T-helper 2 cell treated with Interferon-gamma antibody and Interleukin-4, amounts not matched to agents 5 μg/mL and 100 μg/mL, for 36 hours (primary cell): Measurements from ENCODE around the gene FKBP7.
A peak's percentile ranks its signal among the peaks of the same experiment; 100 is the strongest.
"Not testable (repeated sequence)": the region's sequence is repeated elsewhere in the genome, so short reads cannot be mapped to it uniquely, and the experiment has no call there.

ENCODE experiments used
- DNase-seq: peaks from one replicate; pipeline ENCODE4 v3.0.0; 2021; ENCODE audit warnings: low spot score
- H3K27ac Mint-ChIP-seq: one replicate; pipeline ENCODE4 v1.8.0; 2021; ENCODE audit warnings: mild to moderate bottlenecking, mixed read lengths
- H3K27me3 Mint-ChIP-seq: one replicate; pipeline ENCODE4 v1.8.0; 2021; ENCODE audit warnings: low read depth, mixed read lengths
- H3K36me3 Mint-ChIP-seq: one replicate; pipeline ENCODE4 v1.8.0; 2021; ENCODE audit warnings: low read depth, mixed read lengths
- H3K4me1 Mint-ChIP-seq: one replicate; pipeline ENCODE4 v1.8.0; 2021; ENCODE audit warnings: low read depth, mixed read lengths
- H3K4me3 Mint-ChIP-seq: one replicate; pipeline ENCODE4 v1.8.0; 2022; ENCODE audit warnings: mild to moderate bottlenecking, moderate library complexity, mixed read lengths
- H3K9me3 Mint-ChIP-seq: one replicate; pipeline ENCODE4 v1.8.0; 2021; ENCODE audit warnings: mixed read lengths

FKBP7 gene

GRCh38 chr2:178478439-178479274 lies at the start of gene FKBP7:
FKBP7 (minus strand) TSS chr2:178478600; CDS start chr2:178478499, 101 bp downstream.
- Mint-ChIP-seq H3K36me3 (peaks cover 6% of the 10 kb centered on the region), H3K27me3 (no peaks in the 10 kb centered on the region), H3K9me3 (no peaks in the 10 kb centered on the region), H3K4me1 (peaks cover 43% of the 10 kb centered on the region), H3K4me3 (peak within 1 kb of the TSS; percentile 91), H3K27ac (peak within 1 kb of the TSS; percentile 95)
- peak; percentile 80 for DNase-seq

- Mint-ChIP-seq H3K9me3 (peaks cover 3% of the 10 kb centered on the region), H3K4me3 (peak overlapping the region; percentile 19), H3K27me3 (no peaks in the 10 kb centered on the region), H3K27ac (peak overlapping the region; percentile 53), H3K36me3 (peaks cover 62% of the 10 kb centered on the region), H3K4me1 (peaks cover 62% of the 10 kb centered on the region)
- no peak for DNase-seq
Measured at GRCh38 chr2:178527592-178527991, 49.2 kb upstream of the FKBP7 start.

- DNase-seq: no peak
- peak overlapping the region; percentile 84 for H3K4me3 Mint-ChIP-seq
- peaks cover 62% of the 10 kb centered on the region for H3K4me1 Mint-ChIP-seq
- peak overlapping the region; percentile 39 for H3K27ac Mint-ChIP-seq
- no peaks in the 10 kb centered on the region for H3K27me3 Mint-ChIP-seq
- H3K9me3 Mint-ChIP-seq: peaks cover 4% of the 10 kb centered on the region
- peaks cover 53% of the 10 kb centered on the region for H3K36me3 Mint-ChIP-seq
Measured at GRCh38 chr2:178526256-178526655, 47.9 kb upstream of the FKBP7 start.

GRCh38 chr2:178525460-178525859 lies 47.1 kb upstream of the FKBP7 start:
- peak overlapping the region; percentile 84 for H3K4me3 Mint-ChIP-seq

GRCh38 chr2:178525010-178525409 lies 46.6 kb upstream of the FKBP7 start:
- Mint-ChIP-seq H3K4me1 (peaks cover 62% of the 10 kb centered on the region), H3K36me3 (peaks cover 47% of the 10 kb centered on the region), H3K4me3 (peak overlapping the region; percentile 84)
- DNase-seq, H3K27ac Mint-ChIP-seq, H3K27me3 Mint-ChIP-seq, H3K9me3 Mint-ChIP-seq: not testable (repeated sequence)

More at GRCh38 chr2:178525460-178525859, 47.1 kb upstream of the FKBP7 start:
- Mint-ChIP-seq H3K27ac (peak overlapping the region; percentile 74), H3K4me1 (peaks cover 61% of the 10 kb centered on the region), H3K36me3 (peaks cover 47% of the 10 kb centered on the region)
- not testable (repeated sequence) for H3K27me3 Mint-ChIP-seq, DNase-seq, H3K9me3 Mint-ChIP-seq

- Mint-ChIP-seq H3K4me1 (peaks cover 54% of the 10 kb centered on the region), H3K4me3 (peak overlapping the region; percentile 94), H3K27ac (peak overlapping the region; percentile 87), H3K9me3 (peaks cover 4% of the 10 kb centered on the region), H3K27me3 (no peaks in the 10 kb centered on the region), H3K36me3 (peaks cover 42% of the 10 kb centered on the region)
- DNase-seq: no peak
Measured at GRCh38 chr2:178523596-178524134, 45.3 kb upstream of the FKBP7 start.

- Mint-ChIP-seq H3K4me3 (peak overlapping the region; percentile 94), H3K9me3 (peaks cover 4% of the 10 kb centered on the region), H3K27ac (peak overlapping the region; percentile 87), H3K4me1 (peaks cover 48% of the 10 kb centered on the region), H3K36me3 (peaks cover 43% of the 10 kb centered on the region), H3K27me3 (no peaks in the 10 kb centered on the region)
- DNase-seq: peak; percentile 83
Measured at GRCh38 chr2:178522950-178523595, 44.7 kb upstream of the FKBP7 start.

- H3K27me3 Mint-ChIP-seq: no peaks in the 10 kb centered on the region
- peaks cover 41% of the 10 kb centered on the region for H3K36me3 Mint-ChIP-seq
- DNase-seq: peak; percentile 48
- peak overlapping the region; percentile 77 for H3K27ac Mint-ChIP-seq
- H3K9me3 Mint-ChIP-seq: peaks cover 4% of the 10 kb centered on the region
- peaks cover 37% of the 10 kb centered on the region for H3K4me1 Mint-ChIP-seq
- H3K4me3 Mint-ChIP-seq: peak overlapping the region; percentile 25
Measured at GRCh38 chr2:178521304-178522150, 43.1 kb upstream of the FKBP7 start.

GRCh38 chr2:178517496-178517895 lies 39.1 kb upstream of the FKBP7 start:
- Mint-ChIP-seq H3K4me1 (peaks cover 41% of the 10 kb centered on the region), H3K36me3 (peaks cover 36% of the 10 kb centered on the region), H3K4me3 (no peak overlapping the region), H3K9me3 (peaks cover under 1% of the 10 kb centered on the region), H3K27ac (no peak overlapping the region), H3K27me3 (no peaks in the 10 kb centered on the region)
- no peak for DNase-seq

- DNase-seq: peak; percentile 73
- no peaks in the 10 kb centered on the region for H3K9me3 Mint-ChIP-seq
- H3K27me3 Mint-ChIP-seq: no peaks in the 10 kb centered on the region
- peak overlapping the region; percentile 52 for H3K4me3 Mint-ChIP-seq
- peak overlapping the region; percentile 74 for H3K27ac Mint-ChIP-seq
- peaks cover 38% of the 10 kb centered on the region for H3K36me3 Mint-ChIP-seq
- H3K4me1 Mint-ChIP-seq: peaks cover 24% of the 10 kb centered on the region
Measured at GRCh38 chr2:178514664-178515063, 36.3 kb upstream of the FKBP7 start.

GRCh38 chr2:178513876-178514275 lies 35.5 kb upstream of the FKBP7 start:
- Mint-ChIP-seq H3K4me1 (peaks cover 24% of the 10 kb centered on the region), H3K27me3 (no peaks in the 10 kb centered on the region), H3K9me3 (no peaks in the 10 kb centered on the region), H3K4me3 (no peak overlapping the region), H3K36me3 (peaks cover 41% of the 10 kb centered on the region), H3K27ac (peak overlapping the region; percentile 27)
- no peak for DNase-seq

GRCh38 chr2:178512484-178512883 lies 34.1 kb upstream of the FKBP7 start:
- DNase-seq: no peak
- peaks cover 40% of the 10 kb centered on the region for H3K36me3 Mint-ChIP-seq
- H3K9me3 Mint-ChIP-seq: no peaks in the 10 kb centered on the region
- H3K4me1 Mint-ChIP-seq: peaks cover 32% of the 10 kb centered on the region
- no peak overlapping the region for H3K27ac Mint-ChIP-seq
- no peak overlapping the region for H3K4me3 Mint-ChIP-seq
- H3K27me3 Mint-ChIP-seq: no peaks in the 10 kb centered on the region

GRCh38 chr2:178510384-178510783 lies 32.0 kb upstream of the FKBP7 start:
- Mint-ChIP-seq H3K27me3 (no peaks in the 10 kb centered on the region), H3K4me3 (no peak overlapping the region), H3K4me1 (peaks cover 37% of the 10 kb centered on the region), H3K9me3 (no peaks in the 10 kb centered on the region), H3K36me3 (peaks cover 43% of the 10 kb centered on the region), H3K27ac (no peak overlapping the region)
- no peak for DNase-seq
